HG03565 (cell line): ENCODE data around the gene ACADS.

ENCODE experiments used
- ATAC-seq: cut with Tn5 transposase; IDR thresholded peaks from one replicate; pipeline ENCODE4 v1.9.1; 2021; ENCODE audit warnings: mild to moderate bottlenecking, moderate library complexity; ENCODE audit not compliant: unreplicated experiment

ACADS gene, protein sequence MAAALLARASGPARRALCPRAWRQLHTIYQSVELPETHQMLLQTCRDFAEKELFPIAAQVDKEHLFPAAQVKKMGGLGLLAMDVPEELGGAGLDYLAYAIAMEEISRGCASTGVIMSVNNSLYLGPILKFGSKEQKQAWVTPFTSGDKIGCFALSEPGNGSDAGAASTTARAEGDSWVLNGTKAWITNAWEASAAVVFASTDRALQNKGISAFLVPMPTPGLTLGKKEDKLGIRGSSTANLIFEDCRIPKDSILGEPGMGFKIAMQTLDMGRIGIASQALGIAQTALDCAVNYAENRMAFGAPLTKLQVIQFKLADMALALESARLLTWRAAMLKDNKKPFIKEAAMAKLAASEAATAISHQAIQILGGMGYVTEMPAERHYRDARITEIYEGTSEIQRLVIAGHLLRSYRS

DNA sequence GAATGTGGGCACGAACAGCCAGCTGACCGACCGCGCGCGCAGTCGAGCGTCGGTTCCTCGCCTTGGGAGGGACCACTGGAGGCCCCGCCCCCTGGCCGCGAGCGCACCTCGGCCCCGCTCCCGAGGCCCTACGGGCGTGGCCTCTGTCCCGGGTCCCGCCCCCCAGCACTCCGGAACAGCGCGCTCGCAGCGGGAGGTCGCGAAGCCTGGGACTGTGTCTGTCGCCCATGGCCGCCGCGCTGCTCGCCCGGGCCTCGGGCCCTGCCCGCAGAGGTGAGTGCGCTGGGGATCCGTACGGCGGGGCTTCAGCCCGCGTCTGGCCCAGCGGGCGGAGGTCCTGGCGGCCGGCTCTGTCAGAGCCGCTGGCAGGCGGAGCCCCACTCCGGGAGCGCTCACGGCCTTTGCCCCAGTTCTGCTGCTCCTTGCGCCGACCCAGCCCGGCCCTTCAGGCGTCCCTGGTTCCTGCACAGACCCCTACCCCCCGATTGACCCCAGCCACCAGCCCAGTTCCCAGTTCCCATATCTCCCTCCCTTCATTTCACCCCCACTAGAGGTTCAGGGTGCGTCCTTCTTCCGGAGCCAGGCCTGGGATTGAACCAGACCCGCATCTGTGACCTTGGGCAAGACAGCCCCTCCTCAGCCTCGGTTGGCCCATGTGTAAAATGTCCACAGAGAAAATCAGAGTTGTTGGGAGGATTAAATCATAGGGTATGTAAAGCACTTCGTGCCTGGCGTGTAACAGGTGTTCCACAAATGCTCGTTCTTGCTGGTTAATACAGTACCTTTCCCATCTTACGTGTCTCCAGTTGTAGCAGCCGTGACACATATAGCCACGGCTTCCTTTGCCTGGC lies at the start of gene ACADS:
Gene ACADS (plus strand): TSS at position 168 of the 851 bp plus-strand sequence. CDS start 60 bp downstream, at position 228.
- ATAC-seq: peak; percentile 84

DNA sequence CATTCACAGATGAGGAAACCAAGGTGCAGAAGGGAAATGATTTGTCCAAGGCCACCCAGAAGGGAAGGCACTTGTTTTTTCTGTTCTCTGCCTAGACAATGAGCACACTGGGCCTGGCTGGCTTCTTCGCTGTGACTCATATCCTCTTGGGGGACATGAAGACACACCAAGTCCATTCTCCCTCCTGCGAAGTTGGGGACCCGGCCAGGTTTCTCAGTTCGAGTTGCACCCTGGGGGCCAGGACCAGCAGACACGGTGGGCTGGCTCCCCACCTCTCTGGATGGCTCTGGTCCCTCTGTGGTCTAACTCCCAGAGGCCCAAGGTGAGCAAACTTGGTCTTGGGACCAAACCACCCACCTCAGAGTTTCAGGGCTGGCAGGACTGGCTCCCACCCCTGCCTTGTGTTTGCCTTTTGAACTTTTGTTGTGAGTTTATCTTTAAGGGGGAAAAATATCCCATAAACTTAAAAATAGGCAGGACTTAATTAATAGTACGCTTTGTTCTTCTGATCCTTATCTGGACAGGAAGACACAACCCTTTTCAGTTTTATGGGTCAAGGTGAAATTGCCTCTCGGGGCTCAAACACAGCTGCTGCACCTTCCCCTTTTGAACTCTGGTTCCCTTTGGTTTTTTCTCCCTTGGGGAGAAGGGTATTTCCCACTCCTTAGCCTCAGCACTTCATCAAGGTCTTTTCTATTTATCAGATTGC lies 47.7 kb upstream of the ACADS start:
- no peak for ATAC-seq

DNA sequence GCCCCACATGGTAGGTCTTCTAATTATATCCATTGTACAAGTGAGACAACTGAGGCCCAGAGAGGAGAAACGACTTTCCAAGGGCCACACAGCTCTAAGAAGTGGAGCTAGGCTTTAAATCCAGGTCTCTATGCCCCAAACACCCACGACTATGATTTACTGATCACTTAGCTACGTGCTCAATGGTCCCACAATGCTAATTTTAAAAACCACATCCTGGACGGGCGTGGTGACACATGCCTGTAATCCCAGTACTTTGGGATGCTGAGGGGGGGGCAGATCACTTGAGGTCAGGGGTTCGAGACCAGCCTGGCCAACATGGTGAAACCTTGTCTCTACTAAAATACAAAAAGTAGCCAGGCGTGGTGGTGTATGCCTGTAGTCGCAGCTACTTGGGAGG lies 47.1 kb upstream of the ACADS start:
- ATAC-seq: no peak

DNA sequence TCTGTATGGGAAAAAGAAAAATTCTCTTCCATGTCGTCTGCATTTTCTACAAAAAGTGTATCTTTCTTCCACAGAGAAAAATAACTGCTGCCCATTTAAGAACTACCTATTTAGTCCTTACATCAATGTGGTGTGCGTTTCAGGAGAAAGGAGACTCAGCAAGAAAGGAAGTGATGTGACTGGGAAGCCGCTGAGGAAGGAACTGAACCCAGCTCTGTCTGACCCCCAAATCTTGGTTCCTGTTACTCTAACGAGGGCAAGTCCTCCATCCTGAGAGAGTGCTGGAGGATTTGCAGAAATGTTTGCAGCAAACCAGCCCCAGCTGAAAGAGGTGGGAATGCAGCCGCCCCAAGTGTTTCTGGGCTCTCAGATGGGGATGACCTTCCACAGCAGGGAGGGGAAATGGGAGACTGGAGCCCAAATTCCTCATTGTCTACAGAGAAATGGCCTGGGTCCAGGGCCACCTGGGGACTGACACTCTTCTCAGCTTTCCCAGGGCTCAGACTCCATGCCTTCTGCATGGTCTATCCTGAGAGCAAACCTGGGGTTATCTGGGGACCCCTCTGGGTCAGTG lies 45.4 kb upstream of the ACADS start:
- no peak for ATAC-seq

DNA sequence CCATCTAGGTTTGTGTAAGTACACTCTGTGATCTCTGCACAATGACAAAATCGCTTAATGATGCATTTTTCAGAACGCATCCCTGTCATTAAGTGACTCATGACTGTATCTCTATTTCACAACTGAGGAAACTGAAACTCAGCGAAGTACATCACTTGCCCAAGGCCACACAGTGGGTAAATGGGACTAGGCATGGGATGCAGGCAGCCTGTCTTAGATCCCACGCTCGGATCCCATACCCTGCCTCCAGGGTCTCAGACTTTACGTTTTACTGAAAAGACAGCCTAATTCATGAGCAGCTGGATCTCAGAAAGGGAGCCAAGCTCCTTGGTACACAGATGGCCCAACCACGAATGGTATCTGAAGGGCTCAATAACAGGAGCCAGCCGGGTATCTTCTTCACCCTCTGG lies 41.1 kb upstream of the ACADS start:
- ATAC-seq: no peak

DNA sequence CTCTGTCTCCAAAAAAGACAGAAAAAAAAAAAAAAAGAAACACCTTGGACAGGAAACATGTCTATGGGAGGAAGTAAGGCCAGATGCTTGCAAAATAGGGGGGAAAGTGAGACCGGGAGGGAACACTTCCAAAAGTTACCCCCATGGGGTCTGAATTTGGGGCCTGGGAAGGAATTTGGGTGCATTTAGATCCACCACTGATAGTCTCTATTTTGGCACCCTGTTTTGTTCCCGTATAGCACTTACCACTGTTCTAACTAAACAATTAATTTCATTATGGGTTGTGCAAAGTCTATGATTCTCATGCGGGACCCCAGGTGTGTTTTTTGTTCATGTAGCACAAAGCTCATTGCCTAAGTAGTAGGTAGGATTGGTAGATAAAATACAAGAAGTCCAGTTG lies 40.1 kb upstream of the ACADS start:
- no peak for ATAC-seq

DNA sequence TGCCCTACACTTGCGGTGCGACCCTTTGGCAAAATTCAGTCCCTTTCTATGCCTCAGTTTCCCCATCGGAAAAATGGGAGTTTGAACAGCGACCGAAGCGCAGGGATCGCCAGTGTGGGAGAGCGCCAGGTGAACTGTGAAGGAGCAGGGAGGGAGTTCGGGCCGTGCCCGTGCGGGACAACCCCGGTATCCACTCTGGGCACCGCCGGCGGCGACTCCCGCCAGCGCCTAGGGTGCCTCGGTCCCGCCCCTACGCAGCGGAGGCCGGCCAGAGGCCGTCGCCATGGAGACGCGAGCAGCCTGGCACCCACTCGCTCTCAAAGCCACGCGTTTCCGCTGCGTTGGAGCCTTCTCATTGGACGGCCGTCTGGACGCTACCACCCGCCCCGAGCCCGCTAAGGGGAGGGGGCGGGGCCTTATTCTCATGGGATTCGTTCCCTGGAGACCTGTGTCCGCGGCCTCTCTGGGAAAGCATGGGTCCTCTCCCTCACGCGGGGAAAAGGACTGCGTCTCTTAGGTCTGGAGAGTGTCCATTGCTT lies 39.4 kb upstream of the ACADS start:
- ATAC-seq: peak; percentile 53

DNA sequence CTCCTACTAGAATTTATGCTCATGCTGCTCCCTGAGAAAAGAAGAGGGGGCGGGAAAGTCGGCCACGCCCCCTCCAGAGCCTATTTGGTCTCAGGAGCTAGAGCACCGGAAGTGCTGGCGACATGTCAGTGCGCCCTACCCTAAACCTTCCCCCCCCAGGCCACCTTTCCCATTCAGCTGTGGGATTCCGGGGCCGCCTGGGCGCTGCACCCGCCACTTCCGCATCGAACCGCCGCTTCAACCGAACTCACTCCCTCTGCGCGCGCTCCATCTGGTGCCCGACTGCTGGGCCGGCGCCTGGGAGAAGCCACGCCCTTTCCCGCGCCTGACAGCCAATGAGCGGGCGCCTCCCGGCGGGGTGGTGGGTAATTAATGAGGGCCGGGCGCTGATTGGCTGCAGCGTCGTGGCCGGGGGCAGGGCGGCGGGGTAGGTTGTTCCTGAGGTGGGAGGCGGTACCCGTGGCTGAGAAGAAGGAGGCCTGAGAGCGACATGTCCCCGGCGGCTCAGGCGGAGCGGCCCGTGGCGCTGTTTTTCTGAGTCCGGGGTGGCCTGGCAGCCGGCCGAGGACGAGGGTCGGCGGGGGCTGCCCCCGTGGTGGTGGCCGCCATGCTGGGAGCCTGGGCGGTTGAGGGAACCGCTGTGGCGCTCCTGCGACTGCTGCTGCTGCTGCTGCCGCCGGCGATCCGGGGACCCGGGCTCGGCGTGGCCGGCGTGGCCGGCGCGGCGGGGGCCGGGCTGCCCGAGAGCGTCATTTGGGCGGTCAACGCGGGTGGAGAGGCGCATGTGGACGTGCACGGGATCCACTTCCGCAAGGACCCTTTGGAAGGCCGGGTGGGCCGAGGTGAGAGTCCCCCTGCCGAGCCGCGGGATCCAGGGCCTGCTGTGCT lies 38.7 kb upstream of the ACADS start, which contains the start of gene MLEC:
Gene MLEC (plus strand): TSS at position 460 of the 888 bp plus-strand sequence. CDS start 148 bp downstream, at position 608.
- peak; percentile 44 for ATAC-seq

DNA sequence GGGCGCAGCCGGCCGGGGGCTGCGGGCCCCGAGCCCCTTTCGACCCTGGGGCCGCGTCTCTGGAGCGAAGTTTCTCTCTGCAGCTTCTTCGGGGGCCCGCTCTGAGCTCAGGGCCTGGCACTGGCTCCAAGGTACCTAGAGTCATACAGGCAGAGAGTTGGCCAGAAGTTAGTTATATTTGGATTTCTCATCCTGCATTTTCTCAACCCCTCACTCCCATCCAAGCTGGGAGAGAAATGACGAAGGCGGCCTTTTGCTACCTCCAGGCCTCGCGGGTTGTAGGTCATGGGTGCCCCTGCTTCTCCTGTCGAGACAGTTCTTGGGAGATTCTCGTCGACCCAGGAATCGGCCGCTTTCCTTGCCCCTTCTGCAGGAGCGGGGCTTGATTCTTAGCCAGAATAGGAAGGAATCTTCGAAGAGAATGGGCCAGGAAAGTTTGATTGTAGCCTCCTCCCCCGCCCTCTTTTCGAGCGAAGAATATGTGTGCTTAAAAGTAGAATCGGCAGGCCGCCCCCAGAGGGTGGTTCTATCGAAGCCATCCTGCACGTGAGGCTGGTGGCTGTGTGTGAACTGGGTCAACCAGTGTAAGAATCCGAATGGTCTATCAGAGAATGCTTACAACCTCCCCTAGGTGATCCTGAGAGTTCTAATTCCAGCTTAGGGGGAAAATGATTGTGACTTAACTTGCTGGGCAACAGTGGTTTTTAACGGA lies 37.9 kb upstream of the ACADS start:
- no peak for ATAC-seq

DNA sequence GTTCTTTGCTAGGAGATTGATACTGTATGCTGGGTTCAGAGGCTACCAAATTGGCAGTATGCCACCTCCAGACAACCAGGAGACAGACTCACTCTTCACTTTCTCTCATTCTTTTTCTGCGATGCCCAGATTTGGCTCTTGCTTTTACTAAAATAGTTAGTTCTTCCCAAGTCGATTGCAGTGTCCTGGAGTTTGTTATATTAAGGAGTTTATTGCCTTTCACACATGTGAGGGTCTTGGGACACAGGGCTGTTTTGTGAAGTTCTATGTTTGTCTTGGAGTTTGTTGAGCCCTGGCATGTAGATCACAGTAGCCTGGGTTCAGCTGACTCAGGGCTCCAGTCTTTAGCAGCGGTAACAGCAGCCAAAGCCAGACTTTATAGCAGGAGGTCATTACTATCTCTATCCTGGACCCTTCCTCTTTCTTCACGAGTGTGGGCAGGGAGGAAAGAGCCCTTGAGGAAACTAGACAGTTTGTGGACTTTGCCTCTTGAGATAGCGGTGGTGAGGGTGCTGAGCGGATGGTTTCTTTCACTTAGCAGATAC lies 37.0 kb upstream of the ACADS start:
- ATAC-seq: no peak

DNA sequence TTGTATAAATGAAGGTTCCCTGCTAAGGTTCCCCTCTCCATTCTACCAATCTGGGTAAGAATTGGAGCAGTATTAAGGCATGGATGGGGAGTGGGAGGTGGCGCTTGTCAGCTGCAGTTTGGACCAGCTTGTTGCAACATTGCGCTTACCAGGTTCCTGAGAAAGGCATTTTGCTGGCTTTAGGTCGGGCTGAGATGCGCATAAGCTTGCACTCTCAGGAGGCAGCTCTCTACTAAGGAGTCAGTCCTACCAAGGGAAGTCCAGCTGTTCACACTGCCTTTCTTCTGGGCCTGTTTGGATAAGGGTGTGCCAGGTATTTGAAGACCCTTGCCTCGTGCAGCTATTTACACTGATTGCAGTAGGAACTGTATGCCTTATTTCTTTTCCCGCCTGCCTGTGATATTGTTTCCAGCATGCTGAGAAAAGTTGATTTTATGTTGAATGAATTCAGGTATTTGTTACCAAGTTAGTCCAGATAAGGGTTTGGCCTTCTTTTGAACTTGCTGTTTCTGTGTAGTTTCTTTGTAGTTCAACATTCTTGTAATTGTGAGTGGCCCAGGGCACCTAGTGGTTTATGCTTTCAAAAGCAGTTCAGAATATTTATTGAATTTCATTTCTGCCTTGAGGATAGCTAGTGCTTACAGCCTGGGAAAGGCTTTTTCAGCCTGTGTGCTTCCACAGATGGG lies 36.1 kb upstream of the ACADS start:
- ATAC-seq: no peak

DNA sequence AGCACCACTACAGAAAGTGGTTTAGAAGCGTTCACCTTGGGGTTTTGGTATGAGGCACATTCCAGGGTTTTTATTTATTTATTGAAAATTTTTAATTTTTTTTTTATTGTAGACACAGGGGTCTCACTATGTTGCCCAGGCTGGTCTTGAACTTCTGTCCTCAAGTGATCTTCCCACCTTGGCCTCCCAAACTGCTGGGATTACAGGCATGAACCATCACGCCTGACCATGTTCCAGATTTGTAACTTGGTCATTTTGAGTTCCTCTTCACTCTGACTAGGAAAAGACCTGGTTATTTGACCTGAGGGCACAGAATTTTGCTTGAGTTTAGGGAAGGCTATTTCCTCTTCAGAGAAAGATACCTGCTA lies 35.6 kb upstream of the ACADS start:
- no peak for ATAC-seq

DNA sequence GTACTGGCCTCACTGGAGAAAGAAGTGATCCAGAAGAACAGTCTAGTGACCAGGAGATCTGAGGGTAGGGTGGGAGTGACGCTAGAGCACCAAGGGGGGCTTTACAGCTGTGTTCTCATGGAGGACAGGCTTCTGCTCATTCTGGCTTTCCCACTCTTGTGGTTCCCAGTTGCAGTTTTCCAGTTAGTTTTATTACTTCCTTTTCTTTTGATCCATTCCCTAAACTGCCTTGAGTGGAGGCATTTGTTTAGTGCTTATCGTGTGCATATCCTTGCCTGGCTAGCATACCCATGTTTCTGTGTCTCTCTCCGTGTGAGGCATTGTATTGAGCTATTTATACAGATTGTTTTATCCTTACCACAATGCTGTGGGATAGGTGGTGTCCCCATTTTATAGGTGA lies 34.6 kb upstream of the ACADS start:
- ATAC-seq: no peak

DNA sequence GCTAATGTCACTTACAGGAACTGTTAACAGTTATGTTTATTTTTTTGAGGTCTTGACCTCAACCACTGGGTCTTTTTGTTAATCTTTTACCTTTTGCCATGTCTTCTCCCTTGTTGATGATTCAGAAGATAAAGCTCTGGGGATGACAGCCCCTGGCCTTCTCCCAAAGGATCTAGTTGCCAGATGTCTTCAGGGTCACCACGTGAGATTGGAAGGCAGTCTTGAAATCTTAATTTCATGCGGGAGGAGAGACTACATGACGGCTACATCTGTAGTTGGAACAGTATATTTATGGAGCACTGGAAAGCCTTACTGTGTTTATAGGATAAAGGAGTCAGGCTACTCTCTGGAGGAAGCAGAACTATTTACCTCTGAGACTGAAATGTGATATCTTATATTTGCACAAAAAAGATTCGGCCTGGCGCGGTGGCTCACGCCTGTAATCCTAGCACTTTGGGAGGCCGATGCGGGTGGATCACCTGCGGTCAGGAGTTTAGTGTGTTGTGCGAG lies 33.0 kb upstream of the ACADS start:
- ATAC-seq: no peak

DNA sequence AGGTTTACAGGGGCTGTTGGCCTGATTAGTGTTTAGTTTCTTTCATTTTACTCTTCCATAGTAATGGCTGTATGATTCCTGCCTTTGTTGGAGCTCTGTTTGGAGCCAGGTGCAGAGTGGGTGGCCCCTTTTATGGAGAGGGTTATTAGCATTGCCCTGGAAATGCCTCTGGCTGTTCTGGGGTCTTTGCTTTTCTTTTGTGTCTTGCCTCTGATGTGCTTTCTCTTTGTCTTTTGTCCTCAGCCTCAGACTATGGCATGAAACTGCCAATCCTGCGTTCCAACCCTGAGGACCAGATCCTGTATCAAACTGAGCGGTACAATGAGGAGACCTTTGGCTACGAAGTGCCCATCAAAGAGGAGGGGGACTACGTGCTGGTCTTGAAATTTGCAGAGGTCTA lies 31.8 kb upstream of the ACADS start:
- no peak for ATAC-seq

DNA sequence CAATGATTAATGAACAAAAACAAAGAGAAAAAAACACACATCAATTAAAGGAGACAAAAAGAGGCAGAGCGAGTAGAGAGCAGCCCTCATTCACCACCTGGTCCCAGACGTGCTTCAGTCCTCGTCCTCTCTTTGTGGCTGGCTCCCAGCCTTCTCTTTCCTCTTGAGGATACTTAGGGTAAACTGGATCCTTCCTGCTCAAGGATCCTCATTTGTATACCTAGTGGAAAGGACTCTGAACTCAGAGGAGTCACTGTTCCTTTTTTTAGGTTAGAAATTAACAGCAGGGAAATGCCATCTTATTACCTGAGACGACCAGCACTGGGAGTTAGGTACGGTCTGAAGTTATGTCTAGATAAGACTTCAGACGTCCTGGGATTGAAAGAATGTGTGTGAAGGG lies 29.0 kb upstream of the ACADS start:
- ATAC-seq: no peak

DNA sequence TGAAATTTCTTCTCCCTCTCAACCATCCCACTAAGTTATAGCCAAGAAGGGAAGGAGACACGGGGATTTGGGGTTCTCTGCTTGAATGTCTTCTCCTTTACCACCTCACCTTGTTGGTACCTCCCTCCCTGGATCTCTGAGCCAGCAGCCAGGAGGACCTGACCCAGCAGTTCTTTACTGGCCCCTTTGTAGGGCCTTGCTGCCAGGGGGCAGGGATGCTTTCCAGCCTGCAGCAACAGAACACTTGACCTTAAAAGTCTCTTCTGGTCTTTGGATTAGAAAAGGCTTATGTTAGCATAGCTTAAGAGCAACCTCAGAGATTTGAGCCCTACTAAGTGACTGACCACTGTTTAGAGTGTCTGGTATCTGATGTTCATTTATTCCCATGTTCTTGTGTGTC lies 28.3 kb upstream of the ACADS start:
- ATAC-seq: no peak

DNA sequence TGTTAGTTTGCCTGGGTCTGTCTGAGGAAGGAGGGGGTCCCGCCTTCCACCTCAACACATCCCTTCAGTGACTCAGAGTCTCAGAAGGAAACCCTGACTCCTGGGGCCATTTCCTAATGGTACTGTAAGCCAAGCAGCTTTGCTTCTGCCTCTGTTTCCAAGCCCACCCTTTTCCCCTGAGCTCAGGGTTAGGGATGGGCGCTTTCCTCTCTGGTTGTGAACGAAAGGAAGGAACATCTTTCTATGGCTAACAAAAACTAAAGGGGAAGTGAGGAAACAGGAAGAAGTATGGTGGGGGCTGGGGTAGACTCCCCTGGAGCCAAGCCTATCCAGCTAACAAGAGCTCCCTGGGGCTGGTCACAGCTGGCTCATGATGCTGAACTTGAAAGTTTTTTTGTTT lies 27.0 kb upstream of the ACADS start:
- no peak for ATAC-seq
